Testis (tissue), 3 donors: ENCODE measurements around the gene BCL11B. TPM values are rescaled to one million over a fixed set of nuclear protein-coding genes. Genes with fewer than 3 reads are reported as not detected.

Experiments
- DNase-seq: peaks from one replicate; pipeline ENCODE4 v3.0.0-alpha.2; 2019
- H3K27ac ChIP-seq, 2 donors: fragments of 200-600 bp; sonication (generic); one replicate each; pipeline ENCODE4 v1.5.1; 2019
- H3K27me3 ChIP-seq: fragments of 200-600 bp; sonication (generic); one replicate; pipeline ENCODE4 v1.5.1; 2019
- H3K36me3 ChIP-seq: fragments of 200-600 bp; sonication (generic); one replicate; pipeline ENCODE4 v1.5.1; 2017; ENCODE audit warnings: low read depth; ENCODE audit errors: missing control alignments
- H3K4me1 ChIP-seq: fragments of 200-600 bp; sonication (generic); one replicate; pipeline ENCODE4 v1.5.1; 2019
- H3K4me3 ChIP-seq, 2 donors: fragments of 200-600 bp; sonication (generic); one replicate each; pipeline ENCODE4 v1.5.1; 2017 to 2019
- H3K9me3 ChIP-seq: fragments of 200-600 bp; sonication (generic); one replicate; pipeline ENCODE4 v1.5.1; 2017
- POLR2A ChIP-seq: fragments of 450-650 bp; IDR thresholded peaks from one replicate; pipeline ENCODE4 v1.6.1; 2017; ENCODE audit warnings: antibody characterized with exemption, mild to moderate bottlenecking, moderate library complexity
- WGBS, 2 donors: methylation state at CpG; one replicate each; pipeline ENCODE4 v1.1.5; 2018; 5-methylcytosine and 5-hydroxymethylcytosine counted together
- intact Hi-C: fragments of 100-400 bp; cut with DNase I; formaldehyde crosslinking; loops from one replicate; pipeline ENCODE4 v1.15.1; 2023; ENCODE audit warnings: low total_unique reads
- polyA plus RNA-seq: library from polyadenylated mRNA; stranded (reverse); fragments of 350-450 nt; fragmentation: Illumina TruSeq; extraction: RNeasy Lipid Tissue Mini Kit (QIAGEN cat#74804); gene quantifications from one replicate; pipeline ENCODE4 v1.2.3, GENCODE V29; 2014; ENCODE audit warnings: low read depth, low replicate concordance; ENCODE audit not compliant: insufficient read depth
- total RNA-seq, 2 donors: library from RNA; depleted of rRNA; stranded (reverse); fragments of >200 nt; gene quantifications; one replicate each; pipeline ENCODE4 v1.2.3, GENCODE V29; 2016
- TF ChIP-seq, protein P1 (sequence below), 3 experiments: fragments of 450-650 bp in 2 of 3; fragments of 200-600 bp in 1 of 3; sonication (generic) in 1 of 3; IDR thresholded peaks; one replicate each; pipeline ENCODE4 v1.5.1; 2016 to 2019; ENCODE audit warnings: antibody characterized with exemption in 3 of 3, mild to moderate bottlenecking in 2 of 3, moderate library complexity in 1 of 3

BCL11B gene
- total and polyA plus RNA-seq, 3 donors from 2014 or later, result 0.96 to 4.7 (median 4.4) TPM

DNA sequence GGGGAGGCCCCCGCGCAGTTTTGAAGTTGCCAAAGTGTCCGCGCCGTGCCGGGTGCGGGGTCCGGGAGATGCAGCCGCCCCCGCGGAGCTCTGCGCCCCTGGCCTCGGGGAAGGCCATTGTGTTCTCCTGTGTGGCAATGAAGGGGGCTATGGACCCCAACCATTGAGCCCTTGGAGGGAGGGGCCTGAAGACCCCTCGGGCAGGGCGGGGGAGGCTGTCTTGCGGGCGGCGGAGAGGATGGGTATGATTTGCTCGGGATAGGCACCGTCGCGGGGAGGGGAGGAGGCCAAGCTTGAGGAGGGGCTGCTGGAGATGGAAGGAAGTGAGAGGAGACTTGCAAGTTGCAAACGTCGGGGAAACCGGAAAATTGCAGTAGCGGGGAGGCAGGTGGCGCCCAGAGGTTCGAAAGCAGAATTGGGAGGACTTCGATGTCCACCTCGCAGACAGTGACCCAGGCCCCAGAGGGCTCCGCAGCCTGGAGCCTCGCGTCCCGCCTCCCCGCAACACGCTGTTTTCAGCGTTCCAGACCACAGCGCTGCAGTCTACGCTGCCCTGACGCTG lies 25.4 kb downstream of the BCL11B start:
- peak overlapping the region; percentile 39 to 53 for H3K4me3 ChIP-seq
- H3K36me3 ChIP-seq, result no peaks in the 10 kb centered on the region
- no peak overlapping the region for H3K27ac ChIP-seq
- no peaks in the 10 kb centered on the region for H3K9me3 ChIP-seq
- H3K4me1 ChIP-seq, result no peaks in the 10 kb centered on the region
- intact Hi-C loops, result no loop called here
- H3K27me3 ChIP-seq, result no peaks in the 10 kb centered on the region
- no peak for DNase-seq
- TF ChIP-seq POLR2A, result no peak
- TF ChIP-seq, protein P1, sequence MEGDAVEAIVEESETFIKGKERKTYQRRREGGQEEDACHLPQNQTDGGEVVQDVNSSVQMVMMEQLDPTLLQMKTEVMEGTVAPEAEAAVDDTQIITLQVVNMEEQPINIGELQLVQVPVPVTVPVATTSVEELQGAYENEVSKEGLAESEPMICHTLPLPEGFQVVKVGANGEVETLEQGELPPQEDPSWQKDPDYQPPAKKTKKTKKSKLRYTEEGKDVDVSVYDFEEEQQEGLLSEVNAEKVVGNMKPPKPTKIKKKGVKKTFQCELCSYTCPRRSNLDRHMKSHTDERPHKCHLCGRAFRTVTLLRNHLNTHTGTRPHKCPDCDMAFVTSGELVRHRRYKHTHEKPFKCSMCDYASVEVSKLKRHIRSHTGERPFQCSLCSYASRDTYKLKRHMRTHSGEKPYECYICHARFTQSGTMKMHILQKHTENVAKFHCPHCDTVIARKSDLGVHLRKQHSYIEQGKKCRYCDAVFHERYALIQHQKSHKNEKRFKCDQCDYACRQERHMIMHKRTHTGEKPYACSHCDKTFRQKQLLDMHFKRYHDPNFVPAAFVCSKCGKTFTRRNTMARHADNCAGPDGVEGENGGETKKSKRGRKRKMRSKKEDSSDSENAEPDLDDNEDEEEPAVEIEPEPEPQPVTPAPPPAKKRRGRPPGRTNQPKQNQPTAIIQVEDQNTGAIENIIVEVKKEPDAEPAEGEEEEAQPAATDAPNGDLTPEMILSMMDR (IDR thresholded peaks at IDR 0.05), result no peak
- WGBS, 2 donors, result 0 to 3% methylated on average over 12 to 40 of the region's 40 CpGs

DNA sequence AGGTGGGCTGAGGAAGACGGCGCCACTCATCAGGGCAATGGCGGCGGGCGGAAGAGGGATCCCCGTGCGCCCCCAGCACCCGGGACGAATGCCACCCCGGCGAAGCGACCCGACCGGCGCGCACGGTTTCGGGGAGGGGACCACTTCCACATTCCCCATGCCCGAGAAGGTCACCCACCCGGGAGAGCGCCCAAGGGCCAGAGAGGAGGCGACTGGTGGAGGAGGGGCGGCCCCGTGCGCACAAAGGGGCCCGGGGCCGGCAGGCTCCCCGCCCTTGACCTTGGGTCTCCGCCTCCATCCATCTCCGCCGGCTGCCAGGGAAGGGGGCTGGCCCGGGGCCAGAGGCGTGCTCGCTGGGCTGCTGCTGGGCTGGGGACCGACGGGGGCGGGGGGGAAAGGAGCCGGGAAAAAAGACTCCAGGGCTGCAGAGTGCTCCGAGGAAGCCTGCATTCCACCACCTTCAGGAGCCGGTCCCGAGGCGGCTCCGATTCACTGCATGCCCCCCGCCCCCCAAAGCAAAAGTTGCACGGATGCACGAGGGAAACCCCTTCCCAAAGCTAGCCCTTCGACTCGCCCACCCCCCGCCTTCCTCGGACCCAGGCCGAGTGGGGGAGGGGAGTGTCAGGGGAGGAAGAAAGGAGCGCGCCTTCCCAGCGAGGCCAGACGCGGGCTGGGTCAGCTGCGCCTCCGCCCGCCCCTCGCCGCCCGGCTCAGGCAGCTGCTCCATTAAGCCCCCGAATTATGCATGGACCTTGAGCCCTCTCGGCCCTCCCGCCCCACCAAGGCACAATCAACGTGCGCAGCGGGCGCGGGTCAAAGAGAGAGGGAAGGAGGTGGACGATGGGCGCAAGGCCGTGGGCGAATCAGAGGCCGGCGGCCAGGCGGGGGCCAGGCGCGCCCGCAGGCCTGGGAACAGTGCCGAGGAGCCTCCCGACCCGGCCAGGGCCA lies 26.2 kb downstream of the BCL11B start:
- H3K4me3 ChIP-seq, result peak overlapping the region; percentile 39 to 53
- WGBS, 2 donors, result 7 to 14% methylated on average over 45 to 70 of the region's 83 CpGs
- H3K36me3 ChIP-seq, result no peaks in the 10 kb centered on the region
- TF ChIP-seq, protein P1 (IDR thresholded peaks at IDR 0.05), result no peak
- no peak for TF ChIP-seq POLR2A
- no peaks in the 10 kb centered on the region for H3K4me1 ChIP-seq
- no peak for DNase-seq
- H3K27me3 ChIP-seq, result no peaks in the 10 kb centered on the region
- no peak overlapping the region for H3K27ac ChIP-seq
- no peaks in the 10 kb centered on the region for H3K9me3 ChIP-seq
- intact Hi-C loops, result no loop called here

- intact Hi-C loops, result no loop called here
- TF ChIP-seq, protein P1 (IDR thresholded peaks at IDR 0.05), result no peak
- no peak for TF ChIP-seq POLR2A
- Histone ChIP-seq H3K9me3 (no peaks in the 10 kb centered on the region), H3K27ac (no peak overlapping the region), H3K36me3 (no peaks in the 10 kb centered on the region), H3K4me1 (no peaks in the 10 kb centered on the region), H3K4me3 (peak overlapping the region; percentile 39 to 53), H3K27me3 (no peaks in the 10 kb centered on the region)
- no peak for DNase-seq
- 32 to 38% methylated on average over 15 of the region's 15 CpGs for WGBS, 2 donors
Observed at GRCh38 chr14:99244941-99245563, 26.9 kb downstream of the BCL11B start.

GRCh38 chr14:99244367-99244901 lies 27.6 kb downstream of the BCL11B start:
- no peak for TF ChIP-seq POLR2A
- TF ChIP-seq, protein P1 (IDR thresholded peaks at IDR 0.05), result no peak
- Histone ChIP-seq H3K4me3 (no peak overlapping the region), H3K27me3 (no peaks in the 10 kb centered on the region), H3K4me1 (no peaks in the 10 kb centered on the region), H3K9me3 (no peaks in the 10 kb centered on the region), H3K27ac (no peak overlapping the region), H3K36me3 (no peaks in the 10 kb centered on the region)
- WGBS, 2 donors, result 78 to 85% methylated on average over 16 of the region's 16 CpGs
- intact Hi-C loops, result no loop called here
- no peak for DNase-seq
